IPS-15b (cell line): ENCODE data around the gene MTHFSD.

Experiments used
- H3K27me3 ChIP-seq: one replicate; pipeline ENCODE4 v1.6.1; 2013; ENCODE audit warnings: low read length; ENCODE audit not compliant: control insufficient read depth, insufficient read depth
- H3K36me3 ChIP-seq: one replicate; pipeline ENCODE4 v1.6.1; 2013; ENCODE audit warnings: low read length; ENCODE audit not compliant: control insufficient read depth, insufficient read depth
- H3K4me1 ChIP-seq: one replicate; pipeline ENCODE4 v1.6.1; 2013; ENCODE audit warnings: mild to moderate bottlenecking, low read length; ENCODE audit not compliant: control insufficient read depth, insufficient read depth
- H3K4me3 ChIP-seq: one replicate; pipeline ENCODE4 v1.5.1; 2013; ENCODE audit warnings: low read depth, low read length
- H3K9ac ChIP-seq: one replicate; pipeline ENCODE4 v1.6.1; 2013; ENCODE audit warnings: low read depth, mild to moderate bottlenecking, low read length
- H3K9me3 ChIP-seq: one replicate; pipeline ENCODE4 v1.6.1; 2013; ENCODE audit warnings: mild to moderate bottlenecking, low read length; ENCODE audit not compliant: control insufficient read depth, insufficient read depth

The MTHFSD gene

DNA sequence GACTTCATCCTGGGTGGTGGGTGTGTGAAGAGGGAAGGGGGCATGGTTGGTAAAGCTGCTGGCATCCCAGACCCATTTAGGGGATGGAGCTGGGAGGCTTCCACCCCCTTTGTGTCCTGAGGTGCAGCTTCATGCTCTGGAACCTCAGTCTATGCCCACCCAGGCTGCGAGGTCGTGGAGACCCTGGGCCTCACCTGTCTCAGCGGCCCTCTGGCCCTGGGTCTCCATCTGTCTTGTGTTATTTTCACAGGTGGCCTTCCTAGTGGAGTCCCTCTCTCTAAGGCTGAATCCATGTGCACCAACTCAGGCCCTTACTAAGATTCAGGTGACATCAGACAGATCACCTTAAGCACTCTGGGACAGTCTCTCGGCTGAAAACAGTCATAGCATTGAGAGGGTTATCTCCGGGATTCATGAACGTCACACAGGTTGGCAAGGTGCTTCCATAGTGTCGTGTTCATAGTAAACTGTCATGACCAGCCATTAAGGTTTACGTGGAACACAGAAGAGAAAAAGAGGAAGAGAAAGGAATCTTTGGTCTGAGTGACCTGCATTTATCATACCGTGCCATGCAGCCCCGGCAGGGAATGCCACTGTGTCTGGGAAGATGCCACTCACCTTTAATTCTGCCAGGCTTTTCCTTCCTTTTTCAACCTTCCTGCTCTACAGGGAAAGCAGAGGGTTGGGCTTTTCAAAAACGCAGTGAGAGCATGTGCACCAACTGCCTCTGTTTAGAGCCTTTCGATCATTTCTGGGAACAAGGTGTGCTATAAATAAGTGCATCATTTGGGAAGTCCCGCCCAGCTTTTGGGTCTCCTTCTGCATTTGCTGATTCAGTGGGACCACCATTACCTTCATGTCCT is 18.8 kb upstream of the MTHFSD start:
- Histone ChIP-seq H3K9me3 (no peaks in the 10 kb centered on the region), H3K4me1 (peaks cover 7% of the 10 kb centered on the region), H3K9ac (no peak overlapping the region), H3K4me3 (peak overlapping the region; percentile 6), H3K36me3 (no peaks in the 10 kb centered on the region), H3K27me3 (peaks cover 95% of the 10 kb centered on the region)

DNA sequence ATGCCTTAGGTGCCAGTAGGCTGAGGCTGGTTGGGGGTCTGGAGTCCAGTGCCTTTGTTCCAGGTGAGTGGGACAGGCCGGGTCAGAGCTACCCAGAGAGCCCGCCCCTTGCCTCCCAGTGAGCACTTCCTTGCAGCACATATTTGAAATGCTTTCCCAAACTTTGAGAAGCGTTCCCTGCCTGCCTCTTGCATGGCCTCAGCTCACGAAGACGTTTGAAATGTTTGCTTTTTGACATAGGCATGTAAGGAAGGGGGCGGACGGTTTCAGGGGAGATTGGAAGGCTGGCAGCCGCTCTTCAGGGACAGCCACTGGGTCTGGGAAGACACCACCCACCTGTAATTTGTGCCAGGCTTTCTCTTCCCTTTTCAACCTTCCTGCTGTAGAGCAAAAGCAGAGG is 18.2 kb upstream of the MTHFSD start:
- H3K4me3 ChIP-seq, result peak overlapping the region; percentile 6
- H3K9ac ChIP-seq, result no peak overlapping the region
- peaks cover 94% of the 10 kb centered on the region for H3K27me3 ChIP-seq
- no peaks in the 10 kb centered on the region for H3K9me3 ChIP-seq
- H3K4me1 ChIP-seq, result peaks cover 7% of the 10 kb centered on the region
- H3K36me3 ChIP-seq, result no peaks in the 10 kb centered on the region

DNA sequence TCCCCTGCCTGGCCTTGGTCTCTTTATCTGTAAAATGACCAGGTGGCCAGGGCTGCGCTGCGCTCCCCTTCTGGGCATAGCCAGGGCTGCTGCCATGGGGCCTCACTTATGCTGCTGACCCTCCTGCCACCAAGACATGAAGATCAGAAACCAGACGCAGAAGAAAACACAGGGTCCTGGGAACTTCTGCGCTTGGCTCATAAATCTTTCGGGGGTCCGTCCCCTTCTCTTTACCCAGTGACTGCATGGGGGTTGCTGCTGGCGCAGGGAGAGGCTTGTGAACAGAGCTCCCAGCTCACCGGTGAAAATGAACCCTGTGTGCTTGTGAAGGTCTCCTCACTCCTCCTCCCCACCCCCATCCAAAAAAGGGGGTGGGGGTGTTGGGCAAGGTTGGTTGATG is 17.6 kb upstream of the MTHFSD start:
- Histone ChIP-seq H3K4me1 (peaks cover 7% of the 10 kb centered on the region), H3K9me3 (no peaks in the 10 kb centered on the region), H3K27me3 (peaks cover 93% of the 10 kb centered on the region), H3K9ac (no peak overlapping the region), H3K36me3 (no peaks in the 10 kb centered on the region), H3K4me3 (peak overlapping the region; percentile 6)

DNA sequence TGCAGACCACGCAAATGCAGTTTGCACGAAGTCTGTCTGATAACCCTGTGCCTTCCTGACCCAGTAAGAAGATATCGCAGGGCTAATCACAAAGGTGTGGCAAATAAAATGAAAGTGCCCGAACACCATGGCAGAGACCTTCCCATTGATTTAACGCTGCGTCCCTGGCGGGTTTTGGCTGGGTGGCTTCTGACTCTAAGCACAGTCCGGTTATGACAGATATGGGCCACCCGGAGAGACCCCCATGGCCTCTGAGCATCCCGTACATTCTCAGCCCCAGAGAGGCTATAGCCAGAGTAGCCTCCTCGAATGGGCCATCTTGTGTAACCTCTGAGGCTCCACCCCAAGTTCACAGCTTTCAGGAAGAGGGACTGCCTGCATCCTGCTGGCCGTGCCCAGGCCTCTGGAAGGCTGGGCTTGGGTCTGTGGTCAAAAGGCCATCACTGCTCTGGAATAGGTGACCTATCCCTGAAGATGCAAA is 17.0 kb upstream of the MTHFSD start:
- Histone ChIP-seq H3K9ac (no peak overlapping the region), H3K27me3 (peaks cover 93% of the 10 kb centered on the region), H3K4me1 (peaks cover 7% of the 10 kb centered on the region), H3K4me3 (peak overlapping the region; percentile 22), H3K36me3 (no peaks in the 10 kb centered on the region), H3K9me3 (no peaks in the 10 kb centered on the region)

DNA sequence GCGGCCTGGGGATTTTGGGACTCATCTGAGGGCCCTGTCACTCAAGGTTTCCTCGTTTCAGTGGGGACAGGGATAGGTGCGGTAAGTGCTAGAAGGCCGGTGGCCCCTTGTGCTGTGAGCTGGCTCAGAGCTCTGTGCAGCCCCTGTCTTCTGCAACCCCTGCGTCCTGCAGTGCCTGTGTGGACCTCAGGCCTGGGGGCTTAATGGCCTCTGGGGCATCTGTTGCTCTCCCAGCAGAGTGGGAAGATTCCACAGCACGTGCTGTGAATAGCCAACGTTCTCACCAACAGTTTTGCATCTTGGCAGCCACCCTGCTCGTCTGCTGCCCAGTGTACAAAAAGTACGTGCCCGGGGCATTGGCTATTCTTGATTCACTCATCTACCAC is 16.5 kb upstream of the MTHFSD start:
- Histone ChIP-seq H3K27me3 (peaks cover 87% of the 10 kb centered on the region), H3K36me3 (no peaks in the 10 kb centered on the region), H3K4me3 (peak overlapping the region; percentile 22), H3K9me3 (no peaks in the 10 kb centered on the region), H3K9ac (no peak overlapping the region), H3K4me1 (peaks cover 7% of the 10 kb centered on the region)

DNA sequence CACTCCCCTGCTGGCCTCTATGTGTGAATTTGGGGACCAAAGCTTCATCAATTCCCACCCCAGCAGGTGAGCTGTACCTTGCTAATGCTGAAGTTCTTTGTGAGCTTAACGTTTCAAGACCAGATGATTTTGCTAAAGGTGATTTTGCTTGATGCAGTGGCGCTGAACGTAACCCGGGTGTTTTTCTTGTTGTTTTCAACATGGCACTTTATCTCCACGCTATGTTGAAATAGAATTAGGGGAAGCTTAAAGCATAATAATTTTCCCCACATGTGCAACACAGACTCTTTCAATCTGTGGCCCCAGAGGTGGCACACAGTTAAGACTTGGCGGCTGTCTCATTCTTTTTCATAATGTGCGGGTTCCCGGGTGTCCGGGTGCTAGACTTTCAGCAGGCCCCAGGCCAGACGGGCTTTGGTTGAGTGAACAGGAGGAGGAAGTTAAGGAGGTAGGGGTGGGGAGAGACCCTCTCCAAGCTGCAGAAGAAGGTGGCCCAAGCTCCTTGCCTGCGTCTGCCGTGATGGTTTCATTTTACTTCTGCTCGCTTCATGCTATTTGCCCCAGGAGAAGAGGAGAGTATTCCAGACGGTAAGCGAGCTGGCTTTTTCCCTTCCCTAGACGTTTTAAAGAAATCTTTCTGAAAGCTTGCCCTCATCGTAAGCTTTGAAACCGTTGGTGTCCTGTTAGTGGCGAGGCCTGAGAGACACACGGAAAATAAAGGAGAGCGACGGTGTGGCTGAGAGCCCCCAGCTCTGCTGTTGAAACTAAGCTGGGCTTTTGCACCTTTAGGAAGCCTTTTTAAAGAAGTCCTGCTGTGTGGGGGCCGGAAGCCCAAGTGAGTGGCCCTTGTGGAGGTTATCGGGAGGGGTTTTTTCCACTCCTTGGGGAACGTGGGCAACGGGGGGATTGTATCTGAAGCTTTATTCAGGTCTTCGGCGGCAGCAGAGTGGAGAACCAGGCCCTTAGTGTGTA is 15.8 kb upstream of the MTHFSD start:
- no peaks in the 10 kb centered on the region for H3K9me3 ChIP-seq
- H3K36me3 ChIP-seq, result no peaks in the 10 kb centered on the region
- no peak overlapping the region for H3K9ac ChIP-seq
- peaks cover 7% of the 10 kb centered on the region for H3K4me1 ChIP-seq
- peaks cover 89% of the 10 kb centered on the region for H3K27me3 ChIP-seq
- peak overlapping the region; percentile 32 for H3K4me3 ChIP-seq

DNA sequence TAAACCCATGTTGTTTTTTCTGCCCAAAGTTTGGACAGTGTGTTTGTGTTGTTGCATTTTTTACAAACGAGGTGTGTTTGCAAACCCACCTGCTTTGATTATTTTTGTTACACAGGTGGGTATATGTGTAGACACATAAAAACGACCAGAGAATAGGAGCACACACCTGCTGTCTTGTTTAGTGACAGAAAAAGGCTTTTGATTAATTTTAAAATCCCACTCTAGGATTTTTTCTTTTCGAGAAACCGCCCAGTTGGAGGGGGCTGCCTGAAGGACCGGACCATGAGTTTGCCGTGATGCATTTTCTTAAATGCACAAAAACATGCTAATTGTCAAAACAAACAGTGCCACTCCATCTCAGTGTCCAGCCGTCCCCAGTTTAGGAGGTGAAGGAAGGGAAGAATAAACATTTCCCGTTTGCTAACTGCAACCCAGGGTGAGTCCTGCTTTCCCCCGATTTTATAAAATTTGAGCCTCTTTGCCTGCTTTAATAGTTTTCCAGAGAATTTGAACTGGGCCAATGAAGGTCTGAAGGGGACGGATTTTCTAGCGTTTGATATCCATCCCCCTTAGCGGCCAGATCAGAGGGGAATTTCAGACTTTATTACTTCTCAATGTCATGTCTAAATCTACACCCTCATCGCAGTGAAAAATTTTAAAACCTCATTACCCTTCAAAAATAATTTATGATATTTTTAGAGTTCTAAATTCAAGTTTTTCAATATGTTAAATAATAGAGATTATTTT is 14.8 kb upstream of the MTHFSD start:
- H3K36me3 ChIP-seq, result no peaks in the 10 kb centered on the region
- no peaks in the 10 kb centered on the region for H3K9me3 ChIP-seq
- no peak overlapping the region for H3K9ac ChIP-seq
- H3K4me1 ChIP-seq, result peaks cover 9% of the 10 kb centered on the region
- H3K4me3 ChIP-seq, result no peak overlapping the region
- H3K27me3 ChIP-seq, result peaks cover 91% of the 10 kb centered on the region

DNA sequence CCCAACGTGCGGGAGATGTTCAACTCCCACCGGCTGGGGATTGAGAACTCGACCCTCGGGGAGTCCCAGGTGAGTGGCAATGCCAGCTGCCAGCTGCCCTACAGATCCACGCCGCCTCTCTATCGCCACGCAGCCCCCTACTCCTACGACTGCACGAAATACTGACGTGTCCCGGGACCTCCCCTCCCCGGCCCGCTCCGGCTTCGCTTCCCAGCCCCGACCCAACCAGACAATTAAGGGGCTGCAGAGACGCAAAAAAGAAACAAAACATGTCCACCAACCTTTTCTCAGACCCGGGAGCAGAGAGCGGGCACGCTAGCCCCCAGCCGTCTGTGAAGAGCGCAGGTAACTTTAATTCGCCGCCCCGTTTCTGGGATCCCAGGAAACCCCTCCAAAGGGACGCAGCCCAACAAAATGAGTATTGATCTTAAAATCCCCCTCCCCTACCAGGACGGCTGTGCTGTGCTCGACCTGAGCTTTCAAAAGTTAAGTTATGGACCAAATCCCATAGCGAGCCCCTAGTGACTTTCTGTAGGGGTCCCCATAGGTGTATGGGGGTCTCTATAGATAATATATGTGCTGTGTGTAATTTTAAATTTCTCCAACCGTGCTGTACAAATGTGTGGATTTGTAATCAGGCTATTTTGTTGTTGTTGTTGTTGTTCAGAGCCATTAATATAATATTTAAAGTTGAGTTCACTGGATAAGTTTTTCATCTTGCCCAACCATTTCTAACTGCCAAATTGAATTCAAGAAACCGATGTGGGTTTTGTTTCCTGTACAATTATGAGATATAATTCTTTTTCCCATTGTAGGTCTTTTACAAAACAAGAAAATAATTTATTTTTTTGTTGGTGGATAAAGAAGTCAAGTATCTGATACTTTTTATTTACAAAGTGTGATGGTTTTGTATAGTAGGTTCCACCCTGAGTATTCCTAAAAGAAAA is 13.9 kb upstream of the MTHFSD start:
- H3K36me3 ChIP-seq, result no peaks in the 10 kb centered on the region
- peaks cover 9% of the 10 kb centered on the region for H3K4me1 ChIP-seq
- peak overlapping the region; percentile 35 for H3K4me3 ChIP-seq
- no peak overlapping the region for H3K9ac ChIP-seq
- H3K9me3 ChIP-seq, result no peaks in the 10 kb centered on the region
- H3K27me3 ChIP-seq, result peaks cover 91% of the 10 kb centered on the region

DNA sequence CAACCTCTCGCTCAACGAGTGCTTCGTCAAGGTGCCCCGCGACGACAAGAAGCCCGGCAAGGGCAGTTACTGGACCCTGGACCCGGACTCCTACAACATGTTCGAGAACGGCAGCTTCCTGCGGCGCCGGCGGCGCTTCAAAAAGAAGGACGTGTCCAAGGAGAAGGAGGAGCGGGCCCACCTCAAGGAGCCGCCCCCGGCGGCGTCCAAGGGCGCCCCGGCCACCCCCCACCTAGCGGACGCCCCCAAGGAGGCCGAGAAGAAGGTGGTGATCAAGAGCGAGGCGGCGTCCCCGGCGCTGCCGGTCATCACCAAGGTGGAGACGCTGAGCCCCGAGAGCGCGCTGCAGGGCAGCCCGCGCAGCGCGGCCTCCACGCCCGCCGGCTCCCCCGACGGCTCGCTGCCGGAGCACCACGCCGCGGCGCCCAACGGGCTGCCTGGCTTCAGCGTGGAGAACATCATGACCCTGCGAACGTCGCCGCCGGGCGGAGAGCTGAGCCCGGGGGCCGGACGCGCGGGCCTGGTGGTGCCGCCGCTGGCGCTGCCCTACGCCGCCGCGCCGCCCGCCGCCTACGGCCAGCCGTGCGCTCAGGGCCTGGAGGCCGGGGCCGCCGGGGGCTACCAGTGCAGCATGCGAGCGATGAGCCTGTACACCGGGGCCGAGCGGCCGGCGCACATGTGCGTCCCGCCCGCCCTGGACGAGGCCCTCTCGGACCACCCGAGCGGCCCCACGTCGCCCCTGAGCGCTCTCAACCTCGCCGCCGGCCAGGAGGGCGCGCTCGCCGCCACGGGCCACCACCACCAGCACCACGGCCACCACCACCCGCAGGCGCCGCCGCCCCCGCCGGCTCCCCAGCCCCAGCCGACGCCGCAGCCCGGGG is 12.9 kb upstream of the MTHFSD start:
- Histone ChIP-seq H3K9me3 (no peaks in the 10 kb centered on the region), H3K36me3 (no peaks in the 10 kb centered on the region), H3K4me3 (peak overlapping the region; percentile 41), H3K4me1 (peaks cover 6% of the 10 kb centered on the region), H3K27me3 (peaks cover 89% of the 10 kb centered on the region), H3K9ac (no peak overlapping the region)
